ENCODE results near the gene ARHGAP10.

ARHGAP10 gene

DNA sequence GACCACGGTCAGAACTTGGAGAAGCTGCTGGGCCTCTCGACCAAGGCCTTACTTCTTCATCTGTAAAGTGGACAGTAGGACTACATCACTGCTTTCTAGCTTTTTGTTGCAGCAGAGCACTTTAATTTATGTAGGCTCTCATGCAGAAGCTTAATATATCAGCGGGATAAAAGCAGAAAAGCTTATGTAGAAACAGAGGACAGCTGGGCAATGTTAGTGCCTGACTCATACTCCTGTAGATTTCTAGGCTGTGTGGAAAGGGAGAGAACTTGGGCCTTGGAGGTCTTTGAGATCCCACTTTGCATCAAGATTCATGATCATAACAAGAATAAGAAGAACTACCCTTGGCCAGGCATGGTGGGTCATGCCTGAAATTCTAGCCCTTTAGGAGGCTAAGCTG lies 91.2 kb downstream of the ARHGAP10 start:
- no peak for DNase-seq (ENCODE audit: low read depth in 1 of 2, low spot score in 1 of 2)

DNA sequence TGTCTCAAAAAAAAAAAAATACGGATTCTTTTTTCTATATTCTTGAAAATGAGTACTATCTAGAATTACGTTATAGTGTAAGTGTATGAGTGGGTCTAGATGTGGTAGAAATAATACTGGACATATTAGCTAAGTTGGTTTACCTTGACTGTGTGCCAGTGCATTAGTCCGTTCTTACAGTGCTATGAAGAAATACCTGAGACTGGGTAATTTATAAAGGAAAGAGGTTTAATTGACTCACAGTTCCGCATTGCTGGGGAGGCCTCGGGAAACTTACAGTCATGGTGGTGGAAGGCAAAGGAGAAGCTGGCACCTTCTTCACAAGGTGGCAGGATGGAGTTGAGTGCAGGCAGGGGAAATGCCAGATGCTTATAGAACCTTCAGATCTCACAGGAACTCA lies 92.4 kb downstream of the ARHGAP10 start:
- DNase-seq (ENCODE audit: low read depth in 1 of 2, low spot score in 1 of 2) = no peak

DNA sequence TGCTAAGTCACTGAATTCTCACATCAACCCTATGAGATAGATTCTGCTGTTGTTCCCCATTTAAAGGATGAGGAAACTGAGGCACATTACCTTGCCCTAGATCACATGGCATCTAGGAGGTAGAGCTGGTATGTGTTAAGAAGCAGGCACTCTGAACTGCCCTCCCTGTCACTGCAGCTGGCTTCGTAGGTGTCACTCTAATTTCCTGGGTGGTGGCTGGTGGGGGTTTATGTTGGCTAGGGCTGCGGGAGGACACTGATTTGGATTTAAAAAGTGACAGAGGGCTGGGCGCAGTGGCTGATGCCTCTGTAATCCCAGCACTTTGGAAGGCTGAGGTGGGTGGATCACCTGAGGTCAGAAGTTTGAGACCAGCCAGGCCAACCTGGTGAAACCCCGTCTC lies 93.0 kb downstream of the ARHGAP10 start:
- DNase-seq (ENCODE audit: low read depth in 1 of 2, low spot score in 1 of 2) = no peak

DNA sequence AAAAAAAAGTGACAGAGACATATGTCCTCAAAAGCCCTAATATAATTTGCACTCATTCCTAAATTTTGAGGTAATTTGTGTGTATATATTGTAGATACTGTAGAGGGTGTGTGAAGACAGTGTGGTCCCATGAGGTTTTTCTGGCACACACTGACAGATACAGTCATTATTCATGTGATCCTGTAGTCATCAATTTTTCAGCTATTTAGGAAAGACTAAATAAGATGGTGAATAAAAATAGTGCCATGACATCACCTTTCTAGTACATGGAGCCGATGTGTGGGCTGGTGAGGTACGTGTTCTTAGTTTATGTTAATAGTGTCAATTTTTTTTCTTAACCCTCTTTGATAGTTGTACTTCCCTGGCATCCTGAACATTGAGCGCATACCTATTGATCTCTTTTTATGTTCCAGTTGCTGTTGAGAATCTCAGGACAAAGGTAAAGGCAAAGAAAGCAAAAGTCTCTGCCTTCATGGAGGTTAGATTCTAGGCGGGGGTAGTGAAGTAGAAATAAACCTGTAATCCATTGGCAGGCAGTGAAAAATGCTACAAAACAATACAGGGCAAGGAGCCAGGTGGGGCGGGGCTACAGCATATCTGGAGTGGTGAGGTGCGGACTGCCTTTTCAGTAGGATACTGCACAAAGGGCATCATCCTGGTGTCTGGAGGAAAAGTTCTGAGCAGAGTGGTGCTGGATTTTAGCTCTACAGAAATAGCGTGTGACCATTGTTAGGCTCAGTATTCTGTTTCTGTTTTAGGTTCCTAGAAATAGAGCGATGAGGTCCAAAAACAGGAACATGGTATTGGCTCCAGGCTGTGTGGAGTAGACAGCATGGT lies 93.8 kb downstream of the ARHGAP10 start:
- DNase-seq (ENCODE audit: low read depth in 1 of 2, low spot score in 1 of 2) = no peak

DNA sequence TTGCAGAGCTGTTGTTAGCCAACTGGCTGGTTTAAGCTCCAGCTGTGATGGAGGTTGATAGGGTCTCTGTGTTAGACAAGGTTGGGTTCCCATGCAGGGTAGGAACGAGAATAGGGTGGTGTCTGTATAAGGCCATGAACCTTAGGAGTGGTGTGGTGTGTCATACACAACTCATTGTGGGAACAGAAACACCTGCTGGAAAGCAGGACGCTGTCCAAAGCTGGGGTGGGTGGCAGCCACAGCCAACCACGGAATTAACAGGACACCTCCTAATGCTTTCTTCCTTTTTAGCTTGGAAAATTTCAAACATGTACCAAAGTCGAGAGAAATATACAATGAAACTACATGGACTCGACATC lies 94.4 kb downstream of the ARHGAP10 start:
- DNase-seq (ENCODE audit: low read depth in 1 of 2, low spot score in 1 of 2) = no peak

DNA sequence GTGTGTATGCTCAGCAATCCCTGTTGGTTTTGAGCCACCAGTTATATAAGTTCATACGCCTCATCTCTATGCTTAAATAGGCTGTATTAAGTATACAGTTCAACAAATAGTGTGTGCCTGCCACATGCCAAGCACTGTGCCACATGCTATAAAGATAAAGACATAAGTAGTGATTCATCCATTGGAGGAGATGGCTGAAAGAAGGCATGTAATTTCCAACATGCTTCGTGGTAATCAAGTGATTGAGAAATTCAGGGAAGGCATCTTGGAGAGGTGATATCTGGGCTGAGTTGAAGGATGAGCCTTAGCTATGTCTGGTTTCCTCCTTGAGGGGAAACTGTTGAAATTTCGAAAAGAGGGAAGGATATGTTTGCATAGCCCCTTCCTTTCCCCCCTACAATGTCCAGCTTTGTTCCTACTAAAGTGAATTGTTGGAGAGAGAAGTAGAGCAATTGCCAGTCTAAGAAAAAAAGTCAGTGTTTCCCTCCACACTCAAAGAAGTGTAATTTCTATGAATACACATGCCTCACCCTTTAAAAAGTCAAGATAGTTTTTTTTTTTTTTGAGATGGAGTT lies 96.5 kb downstream of the ARHGAP10 start:
- DNase-seq (ENCODE audit: low read depth in 1 of 2, low spot score in 1 of 2) = no peak

DNA sequence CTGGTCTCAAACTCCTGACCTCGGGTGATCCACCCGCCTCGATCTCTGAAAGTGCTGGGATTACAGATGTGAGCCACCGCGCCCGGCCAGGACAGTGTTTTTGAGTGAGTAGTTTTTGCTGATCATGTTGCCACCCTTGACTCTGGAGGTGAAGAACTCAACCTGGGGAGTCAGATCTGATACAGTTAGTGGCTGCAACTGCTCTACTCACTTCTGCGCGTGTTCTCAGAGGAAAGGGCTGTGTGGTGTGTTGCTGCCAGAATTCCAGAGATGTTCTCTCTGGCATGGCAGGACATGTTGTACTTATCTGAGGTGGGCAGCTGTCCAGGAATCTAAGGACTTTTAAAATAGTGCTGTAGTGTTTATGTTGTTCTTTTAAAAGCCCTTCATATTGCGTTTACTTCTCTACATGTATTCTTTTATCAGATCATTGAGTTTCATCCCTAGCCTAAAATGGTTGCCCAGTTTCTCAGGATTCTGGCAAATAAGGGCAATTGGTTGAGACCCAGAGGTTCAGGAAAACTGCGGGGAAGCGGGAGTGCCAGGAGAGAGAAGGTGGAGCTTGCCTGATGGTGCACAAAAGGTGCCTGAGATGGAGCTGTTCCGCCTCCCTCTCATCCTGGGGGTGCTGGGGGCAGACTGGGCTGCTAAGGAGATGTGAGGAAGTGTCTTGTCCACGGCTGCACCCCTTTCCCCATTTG lies 97.7 kb downstream of the ARHGAP10 start:
- no peak for DNase-seq (ENCODE audit: low read depth in 1 of 2, low spot score in 1 of 2)

DNA sequence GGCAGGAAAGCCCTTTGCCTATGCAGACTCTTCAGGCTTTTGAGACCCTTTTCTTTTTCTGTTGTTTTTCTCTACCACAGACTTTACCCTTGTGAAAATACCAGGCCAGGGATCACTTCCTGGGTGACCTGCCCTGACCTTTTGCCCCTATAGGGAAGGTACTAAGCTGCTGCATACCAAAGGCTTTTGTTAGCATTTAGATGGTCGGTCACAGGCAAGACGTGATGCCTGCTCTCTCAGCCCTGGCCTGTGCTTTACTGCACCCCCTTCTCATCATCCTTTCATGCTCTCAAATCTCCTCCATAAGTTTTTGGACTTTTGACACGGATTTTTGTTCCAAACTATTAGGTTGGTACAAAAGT lies 98.2 kb downstream of the ARHGAP10 start:
- no peak for DNase-seq (ENCODE audit: low read depth in 1 of 2, low spot score in 1 of 2)

DNA sequence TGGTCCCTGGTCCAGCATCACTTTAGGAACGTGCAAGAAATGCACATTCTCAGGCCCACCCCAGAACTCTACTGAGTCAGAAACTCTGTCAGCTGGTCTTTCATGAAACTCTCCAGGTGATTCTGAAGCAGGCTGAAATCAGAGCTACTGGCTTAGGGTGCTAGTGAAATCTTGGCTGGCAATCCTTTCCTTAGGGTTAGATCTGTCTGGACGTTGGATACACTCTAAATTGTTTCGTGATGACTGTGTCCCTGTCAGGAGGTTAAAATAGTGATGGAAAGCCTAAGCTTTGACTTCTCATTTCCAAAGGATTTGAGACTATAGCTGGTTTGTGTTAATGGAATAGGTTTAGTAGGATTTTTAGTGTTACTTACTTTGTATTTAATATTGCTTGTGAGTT lies 99.1 kb downstream of the ARHGAP10 start:
- DNase-seq (ENCODE audit: low read depth in 1 of 2, low spot score in 1 of 2) = no peak

DNA sequence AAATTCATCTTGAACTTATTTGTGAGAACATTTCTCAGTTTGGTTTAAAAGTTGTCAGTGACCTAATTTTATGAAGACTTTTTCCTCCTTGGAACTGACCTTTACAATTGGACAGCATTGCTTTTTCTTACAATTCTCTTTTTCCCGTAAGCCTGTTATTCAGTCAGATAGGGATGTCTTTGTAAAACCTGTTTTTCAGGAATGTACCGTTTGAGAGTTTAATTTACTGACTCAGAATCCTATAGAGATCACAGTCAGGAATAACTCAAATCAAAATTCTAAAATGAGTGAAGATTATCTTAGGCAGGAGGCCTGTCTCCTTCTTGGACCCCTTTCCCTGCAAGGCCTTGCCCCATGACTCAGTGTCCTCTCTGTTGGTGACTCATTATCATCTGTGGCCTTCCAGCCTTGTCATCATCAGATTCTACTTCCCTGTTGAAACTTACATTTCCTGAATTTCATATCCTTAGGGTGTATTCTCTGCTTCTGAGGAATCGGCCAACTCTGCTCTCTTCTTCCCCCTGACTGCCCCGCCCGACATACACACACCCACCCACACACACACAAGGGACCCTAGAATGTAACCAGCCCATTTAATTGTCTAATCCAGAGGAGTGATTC lies 99.8 kb downstream of the ARHGAP10 start:
- DNase-seq (ENCODE audit: low read depth in 1 of 2, low spot score in 1 of 2) = no peak

DNA sequence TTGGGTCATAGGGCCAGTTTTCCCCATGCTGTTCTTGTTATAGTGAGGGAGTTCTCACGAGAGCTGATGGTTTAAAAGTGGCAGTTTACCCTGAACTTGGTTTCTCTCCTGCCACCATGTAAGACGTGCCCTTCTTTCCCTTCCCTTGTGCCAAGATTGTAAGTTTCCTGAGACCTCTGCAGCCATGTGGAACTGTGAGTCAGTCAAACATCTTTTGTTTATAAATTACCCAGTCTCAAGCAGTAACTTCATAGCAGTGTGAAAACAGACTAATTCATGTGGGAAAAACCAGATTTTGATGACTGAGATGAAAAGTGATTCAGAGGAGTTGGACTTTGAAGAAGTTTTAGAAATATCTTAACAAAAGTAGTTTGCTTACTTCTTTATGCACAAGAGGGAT lies 101.4 kb downstream of the ARHGAP10 start:
- no peak for DNase-seq (ENCODE audit: low read depth in 1 of 2, low spot score in 1 of 2)

DNA sequence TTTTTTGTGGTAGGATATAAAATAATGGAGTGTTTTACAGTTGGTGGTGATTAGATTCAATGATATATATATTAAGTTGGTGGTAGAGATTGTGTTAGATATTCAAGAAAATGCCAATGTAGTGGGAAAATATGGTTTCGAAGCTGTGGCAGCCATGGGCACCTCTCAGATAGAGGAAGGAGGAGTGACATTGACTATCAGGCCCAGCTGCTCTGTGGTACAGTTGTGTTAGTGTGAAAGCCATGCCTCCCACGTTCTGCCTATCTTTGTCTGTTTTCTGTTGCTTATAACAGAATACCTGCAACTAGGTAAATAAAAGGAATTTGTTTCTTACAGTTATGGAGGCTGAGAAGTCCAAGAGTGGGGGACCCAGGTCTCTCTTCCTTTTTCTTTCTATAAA lies 101.9 kb downstream of the ARHGAP10 start:
- no peak for DNase-seq (ENCODE audit: low read depth in 1 of 2, low spot score in 1 of 2)

DNA sequence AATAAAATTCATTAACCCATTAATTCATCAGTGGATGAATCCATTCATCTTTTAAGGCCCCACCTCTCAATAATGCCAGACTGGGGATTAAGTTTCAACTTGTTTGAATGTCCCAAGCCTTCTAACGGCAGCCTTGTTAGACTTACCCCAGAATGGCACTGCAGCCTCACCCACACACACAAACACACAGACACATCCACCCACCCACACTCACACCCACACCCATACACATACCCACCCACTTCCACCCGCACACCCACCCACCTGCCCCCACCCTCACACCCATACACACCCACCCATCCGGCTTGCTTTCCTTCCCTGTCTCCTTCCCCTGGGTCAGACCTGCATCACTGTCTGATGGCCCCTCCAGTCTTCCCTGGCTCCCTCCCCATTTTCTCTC lies 102.6 kb downstream of the ARHGAP10 start:
- DNase-seq (ENCODE audit: low read depth in 1 of 2, low spot score in 1 of 2) = no peak

DNA sequence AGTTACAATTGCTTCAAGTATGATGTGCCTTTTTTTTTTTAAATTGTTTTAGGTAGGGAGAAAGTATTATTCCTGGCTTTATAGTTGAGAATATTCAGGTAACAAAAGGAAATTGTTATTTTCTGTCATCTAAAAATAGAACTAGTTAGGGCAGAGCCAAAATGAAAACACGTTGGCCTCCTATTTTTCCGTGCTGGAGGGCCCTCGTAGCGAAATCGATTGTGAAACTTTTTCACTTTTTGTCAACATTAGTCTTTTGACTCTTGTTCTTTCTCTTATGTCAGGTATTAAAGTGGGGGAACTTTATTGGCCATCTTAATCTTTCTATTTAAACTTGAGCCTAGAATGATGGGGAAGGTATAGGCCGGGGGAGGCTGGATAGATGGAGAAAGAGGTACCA lies 104.9 kb downstream of the ARHGAP10 start:
- DNase-seq (ENCODE audit: low read depth in 1 of 2, low spot score in 1 of 2) = no peak

DNA sequence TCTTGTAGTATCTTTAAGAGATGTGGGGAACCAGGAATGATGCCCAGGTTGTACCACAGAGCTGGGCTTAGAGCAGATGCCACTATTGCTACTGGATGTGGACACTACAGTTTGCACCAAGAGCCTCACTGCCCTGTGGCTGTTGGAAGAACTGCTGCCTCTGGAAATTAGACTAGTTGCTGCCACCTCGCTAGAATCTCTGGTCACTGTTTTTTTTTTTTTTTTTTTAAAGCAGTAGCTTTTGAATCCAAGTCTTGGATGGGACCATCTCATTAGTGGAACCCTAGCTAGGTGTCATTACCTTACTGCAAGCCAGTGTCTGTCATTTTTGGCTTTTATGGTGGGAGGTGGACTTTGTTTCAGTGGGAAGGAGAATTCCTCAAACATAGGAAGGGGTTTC lies 105.5 kb downstream of the ARHGAP10 start:
- no peak for DNase-seq (ENCODE audit: low read depth in 1 of 2, low spot score in 1 of 2)

DNA sequence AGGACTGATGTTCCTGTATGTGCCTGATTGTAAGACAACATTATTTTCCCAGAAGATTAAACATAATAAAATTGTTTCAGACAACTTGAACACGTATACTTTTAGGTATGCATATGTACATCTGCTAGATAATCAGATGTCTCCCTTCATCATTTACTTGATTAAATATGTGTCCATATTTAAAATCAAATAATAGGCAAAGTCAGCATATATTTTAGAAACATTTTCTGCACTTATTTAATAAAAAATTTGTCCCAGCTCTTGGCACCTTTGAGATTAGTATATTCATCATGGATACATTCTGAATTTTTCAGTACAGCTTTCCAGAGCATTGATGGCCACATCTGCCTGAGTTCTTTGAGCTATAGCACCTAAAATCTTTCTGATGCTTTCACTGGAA lies 106.0 kb downstream of the ARHGAP10 start:
- DNase-seq (ENCODE audit: low read depth in 1 of 2, low spot score in 1 of 2) = no peak

DNA sequence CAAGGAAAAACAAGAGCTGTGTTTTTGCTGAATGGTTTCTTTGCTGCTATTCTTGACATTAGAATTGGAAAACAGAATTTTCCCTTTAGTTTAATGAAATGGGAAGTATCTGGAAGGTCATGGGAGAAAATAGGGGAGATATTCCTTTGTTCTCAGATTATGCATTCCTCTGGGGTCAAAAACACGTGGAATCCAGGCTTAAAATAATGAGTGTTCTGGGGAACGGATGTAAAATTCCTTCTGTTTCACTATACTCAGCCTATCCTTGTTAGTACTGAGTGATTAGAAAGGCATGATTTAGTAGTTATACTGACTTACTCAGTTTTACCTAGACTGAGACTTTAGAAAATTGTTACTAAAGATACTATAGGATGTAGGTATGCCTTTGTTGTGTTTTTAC lies 107.3 kb downstream of the ARHGAP10 start:
- DNase-seq (ENCODE audit: low read depth in 1 of 2, low spot score in 1 of 2) = no peak

DNA sequence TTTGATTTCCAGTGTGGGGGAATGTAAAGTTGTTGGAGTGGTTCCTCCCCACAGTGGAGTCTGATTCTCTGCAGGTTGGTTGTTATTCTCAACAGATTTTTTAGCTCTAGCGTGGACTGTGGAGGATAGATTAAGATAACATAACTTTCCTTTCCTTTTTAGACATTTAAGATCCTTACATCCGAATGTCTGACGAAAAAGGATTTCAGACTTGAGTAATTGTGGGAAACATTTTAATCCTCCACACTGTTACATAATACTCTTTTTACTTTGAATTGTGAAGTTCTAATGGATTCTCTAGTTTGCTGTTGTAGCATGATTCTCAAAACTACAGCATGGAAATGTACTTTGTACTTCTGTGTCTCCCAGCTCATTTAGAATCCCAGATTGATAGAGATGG lies 107.8 kb downstream of the ARHGAP10 start:
- no peak for DNase-seq (ENCODE audit: low read depth in 1 of 2, low spot score in 1 of 2)

DNA sequence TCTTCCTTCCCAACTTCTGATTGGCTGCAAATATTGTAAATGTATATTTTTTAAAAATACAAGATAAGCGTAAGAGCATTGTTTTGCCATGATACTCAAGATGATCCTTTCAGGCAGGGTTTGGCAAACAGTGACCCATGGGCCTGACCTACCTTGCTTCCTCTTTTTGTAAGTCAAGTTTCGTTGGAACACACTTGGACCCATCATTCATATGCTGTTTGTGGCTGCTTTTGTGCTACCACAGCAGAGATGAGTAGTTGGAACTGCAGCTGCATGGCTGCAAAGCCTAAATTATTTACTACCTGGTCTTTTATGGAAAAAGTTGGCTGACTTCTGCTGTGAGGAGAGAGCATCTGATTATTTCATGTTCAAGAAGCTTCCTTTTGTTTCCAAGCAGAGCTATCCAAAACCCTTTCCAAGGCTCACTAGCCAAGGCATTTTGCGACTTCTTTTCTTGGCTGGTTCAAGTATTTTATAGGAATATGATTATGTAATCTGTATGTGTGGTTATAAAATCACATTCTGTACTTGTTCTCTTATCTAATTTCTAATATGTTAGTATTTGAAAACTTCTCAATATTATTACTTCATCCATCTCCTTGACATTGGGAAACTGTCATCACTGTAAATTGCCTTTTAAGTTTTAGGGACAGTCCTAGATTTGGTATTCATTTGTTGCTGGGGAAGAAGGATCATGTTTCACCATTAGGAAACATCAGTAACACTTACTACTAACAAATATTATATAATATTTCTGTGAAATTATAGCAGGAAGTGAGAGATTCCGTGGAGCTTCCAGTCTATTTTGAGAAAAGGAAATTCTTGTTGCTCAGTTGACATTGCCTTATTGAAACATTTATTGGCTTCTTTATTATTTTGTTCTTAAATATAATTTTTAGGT lies 109.2 kb downstream of the ARHGAP10 start:
- DNase-seq (ENCODE audit: low read depth in 1 of 2, low spot score in 1 of 2) = no peak

DNA sequence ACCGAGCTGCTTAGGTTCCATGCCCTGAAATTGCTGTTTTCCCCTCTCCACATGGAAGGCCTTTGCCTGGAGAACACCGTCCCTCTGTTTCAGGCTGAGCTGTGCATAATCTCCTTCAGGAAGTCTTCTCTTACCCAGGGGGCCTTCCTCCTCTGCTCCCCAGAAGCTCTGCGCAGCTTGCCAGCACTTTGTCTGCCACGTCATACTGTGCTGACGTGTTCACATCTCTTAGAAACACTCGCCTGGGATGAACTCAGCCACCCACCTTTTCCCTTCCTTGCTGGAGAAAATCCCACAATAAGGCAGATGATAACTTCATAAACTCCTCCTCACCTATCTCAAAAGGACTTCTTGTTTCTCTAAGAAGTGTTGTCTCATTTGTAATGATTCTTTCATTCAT lies 110.7 kb downstream of the ARHGAP10 start:
- no peak for DNase-seq (ENCODE audit: low read depth in 1 of 2, low spot score in 1 of 2)

DNA sequence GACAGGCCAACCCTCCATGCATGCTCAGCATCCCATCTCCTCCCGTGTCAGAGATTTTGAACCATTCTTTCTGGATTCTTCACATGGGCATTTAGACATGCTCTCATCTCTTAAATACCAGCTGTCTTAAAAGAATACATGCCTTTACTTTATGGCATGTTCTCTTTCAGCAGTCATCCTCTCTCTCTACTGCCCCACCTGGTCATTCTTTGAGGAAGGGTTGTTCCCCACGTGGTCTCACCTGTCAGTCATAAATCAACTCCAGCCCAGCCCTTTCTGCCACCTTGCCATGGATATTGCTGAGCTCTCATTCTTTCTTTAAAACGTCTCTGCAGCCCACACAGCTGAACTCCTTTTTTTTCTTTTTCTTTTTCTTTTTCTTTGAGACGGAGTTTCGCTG lies 111.3 kb downstream of the ARHGAP10 start:
- DNase-seq (ENCODE audit: low read depth in 1 of 2, low spot score in 1 of 2) = no peak
